ENCODE results near the gene COX7A2L.

The COX7A2L gene

DNA sequence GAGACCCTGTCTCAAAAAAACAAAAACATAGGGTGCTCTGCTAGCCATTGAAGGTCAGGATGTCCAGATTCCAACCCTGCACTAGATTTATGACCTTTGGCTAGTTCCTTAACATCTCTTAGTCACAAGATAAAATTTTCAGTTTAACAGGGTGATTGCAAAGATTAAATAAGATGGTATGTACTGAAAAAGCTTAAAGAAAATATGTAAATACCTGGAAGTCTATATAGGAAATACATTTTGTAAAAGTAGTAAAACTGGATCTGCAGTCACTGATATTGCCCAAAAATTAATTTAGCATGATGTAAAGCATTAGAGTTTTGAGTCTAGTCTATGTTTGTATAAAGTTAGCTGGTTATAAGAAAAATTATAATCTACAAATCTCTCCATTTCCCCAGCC lies 5.4 kb upstream of the COX7A2L start:
- H3K4me3 ChIP-seq (ENCODE audit: low read depth, low read length), result no peak overlapping the region
- no peak for DNase-seq (ENCODE audit: low read depth)
- TF ChIP-seq, protein P1, sequence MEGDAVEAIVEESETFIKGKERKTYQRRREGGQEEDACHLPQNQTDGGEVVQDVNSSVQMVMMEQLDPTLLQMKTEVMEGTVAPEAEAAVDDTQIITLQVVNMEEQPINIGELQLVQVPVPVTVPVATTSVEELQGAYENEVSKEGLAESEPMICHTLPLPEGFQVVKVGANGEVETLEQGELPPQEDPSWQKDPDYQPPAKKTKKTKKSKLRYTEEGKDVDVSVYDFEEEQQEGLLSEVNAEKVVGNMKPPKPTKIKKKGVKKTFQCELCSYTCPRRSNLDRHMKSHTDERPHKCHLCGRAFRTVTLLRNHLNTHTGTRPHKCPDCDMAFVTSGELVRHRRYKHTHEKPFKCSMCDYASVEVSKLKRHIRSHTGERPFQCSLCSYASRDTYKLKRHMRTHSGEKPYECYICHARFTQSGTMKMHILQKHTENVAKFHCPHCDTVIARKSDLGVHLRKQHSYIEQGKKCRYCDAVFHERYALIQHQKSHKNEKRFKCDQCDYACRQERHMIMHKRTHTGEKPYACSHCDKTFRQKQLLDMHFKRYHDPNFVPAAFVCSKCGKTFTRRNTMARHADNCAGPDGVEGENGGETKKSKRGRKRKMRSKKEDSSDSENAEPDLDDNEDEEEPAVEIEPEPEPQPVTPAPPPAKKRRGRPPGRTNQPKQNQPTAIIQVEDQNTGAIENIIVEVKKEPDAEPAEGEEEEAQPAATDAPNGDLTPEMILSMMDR (IDR thresholded peaks at IDR 0.05; ENCODE audit: control insufficient read depth, extremely low read depth, insufficient read depth), result no peak

- DNase-seq (ENCODE audit: low read depth), result no peak
- H3K4me3 ChIP-seq (ENCODE audit: low read depth, low read length), result no peak overlapping the region
- TF ChIP-seq, protein P1 (IDR thresholded peaks at IDR 0.05; ENCODE audit: control insufficient read depth, extremely low read depth, insufficient read depth), result no peak
Observed at GRCh38 chr2:42364658-42365057, 3.6 kb upstream of the COX7A2L start.

- H3K4me3 ChIP-seq (ENCODE audit: low read depth, low read length), result no peak overlapping the region
- DNase-seq (ENCODE audit: low read depth), result no peak
- TF ChIP-seq, protein P1 (IDR thresholded peaks at IDR 0.05; ENCODE audit: control insufficient read depth, extremely low read depth, insufficient read depth), result no peak
Observed at GRCh38 chr2:42363413-42363812, 2.4 kb upstream of the COX7A2L start.

- TF ChIP-seq, protein P1 (IDR thresholded peaks at IDR 0.05; ENCODE audit: control insufficient read depth, extremely low read depth, insufficient read depth), result no peak
Observed at GRCh38 chr2:42361728-42362283, 789 bp upstream of the COX7A2L start.

DNA sequence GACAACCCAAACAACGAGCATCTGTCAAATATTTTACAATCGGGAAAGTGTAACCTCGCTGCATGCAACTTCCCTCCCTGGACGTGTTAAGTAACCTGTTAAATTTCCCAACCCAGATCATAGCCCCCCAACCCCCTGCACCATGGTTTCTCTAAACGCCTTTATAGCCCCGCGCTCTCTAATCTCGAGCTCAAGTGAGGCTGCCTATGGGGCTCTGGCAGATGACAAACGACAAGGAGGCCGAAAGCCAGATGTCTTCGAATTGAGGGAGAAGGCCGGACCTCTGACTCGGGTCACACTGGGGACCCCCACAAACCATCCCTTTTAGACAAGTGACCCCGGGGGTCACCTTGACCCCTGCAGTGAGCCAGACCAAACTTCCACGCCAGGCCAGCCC lies 526 bp downstream of the COX7A2L start:
- TF ChIP-seq, protein P1 (IDR thresholded peaks at IDR 0.05; ENCODE audit: control insufficient read depth, extremely low read depth, insufficient read depth), result no peak
- H3K4me3 ChIP-seq (ENCODE audit: low read depth, low read length), result peak overlapping the region; percentile 65
- DNase-seq (ENCODE audit: low read depth), result no peak

More at GRCh38 chr2:42361728-42362283, 789 bp upstream of the COX7A2L start:
- DNase-seq (ENCODE audit: low read depth), result no peak
- peak overlapping the region; percentile 48 for H3K4me3 ChIP-seq (ENCODE audit: low read depth, low read length)

GRCh38 chr2:42359965-42360483 lies 993 bp downstream of the COX7A2L start:
- H3K4me3 ChIP-seq (ENCODE audit: low read depth, low read length), result peak overlapping the region; percentile 65
- TF ChIP-seq, protein P1 (IDR thresholded peaks at IDR 0.05; ENCODE audit: control insufficient read depth, extremely low read depth, insufficient read depth), result no peak
- DNase-seq (ENCODE audit: low read depth), result no peak
